GM12865 (cell line): ENCODE measurements around the gene MAP7D2.

Source experiments
- DNase-seq: peaks from one replicate; pipeline ENCODE4 v3.0.0; 2010; ENCODE audit warnings: low read depth
- H3K4me3 ChIP-seq: 2 replicates; pipeline ENCODE4 v1.5.1; 2011; ENCODE audit warnings: mild to moderate bottlenecking, low read depth, low read length, control low read depth
- TF ChIP-seq, protein P1 (sequence below): IDR thresholded peaks from 2 replicates; pipeline ENCODE4 v1.5.1; 2011; ENCODE audit warnings: low read length, control low read depth, low read depth, inconsistent platforms; ENCODE audit not compliant: insufficient read depth; ENCODE audit errors: missing control alignments

Gene MAP7D2

GRCh38 chrX:19987856-19988255 is 128.9 kb downstream of the MAP7D2 start:
- TF ChIP-seq, protein P1, sequence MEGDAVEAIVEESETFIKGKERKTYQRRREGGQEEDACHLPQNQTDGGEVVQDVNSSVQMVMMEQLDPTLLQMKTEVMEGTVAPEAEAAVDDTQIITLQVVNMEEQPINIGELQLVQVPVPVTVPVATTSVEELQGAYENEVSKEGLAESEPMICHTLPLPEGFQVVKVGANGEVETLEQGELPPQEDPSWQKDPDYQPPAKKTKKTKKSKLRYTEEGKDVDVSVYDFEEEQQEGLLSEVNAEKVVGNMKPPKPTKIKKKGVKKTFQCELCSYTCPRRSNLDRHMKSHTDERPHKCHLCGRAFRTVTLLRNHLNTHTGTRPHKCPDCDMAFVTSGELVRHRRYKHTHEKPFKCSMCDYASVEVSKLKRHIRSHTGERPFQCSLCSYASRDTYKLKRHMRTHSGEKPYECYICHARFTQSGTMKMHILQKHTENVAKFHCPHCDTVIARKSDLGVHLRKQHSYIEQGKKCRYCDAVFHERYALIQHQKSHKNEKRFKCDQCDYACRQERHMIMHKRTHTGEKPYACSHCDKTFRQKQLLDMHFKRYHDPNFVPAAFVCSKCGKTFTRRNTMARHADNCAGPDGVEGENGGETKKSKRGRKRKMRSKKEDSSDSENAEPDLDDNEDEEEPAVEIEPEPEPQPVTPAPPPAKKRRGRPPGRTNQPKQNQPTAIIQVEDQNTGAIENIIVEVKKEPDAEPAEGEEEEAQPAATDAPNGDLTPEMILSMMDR = no peak
- H3K4me3 ChIP-seq = no peak overlapping the region
- DNase-seq = no peak

- DNase-seq = no peak
- no peak overlapping the region for H3K4me3 ChIP-seq
- TF ChIP-seq, protein P1 = no peak
Measured at GRCh38 chrX:19986531-19986930, 130.2 kb downstream of the MAP7D2 start.

- TF ChIP-seq, protein P1 = no peak
- H3K4me3 ChIP-seq = no peak overlapping the region
- no peak for DNase-seq
Measured at GRCh38 chrX:19981947-19982346, 134.8 kb downstream of the MAP7D2 start.

DNA sequence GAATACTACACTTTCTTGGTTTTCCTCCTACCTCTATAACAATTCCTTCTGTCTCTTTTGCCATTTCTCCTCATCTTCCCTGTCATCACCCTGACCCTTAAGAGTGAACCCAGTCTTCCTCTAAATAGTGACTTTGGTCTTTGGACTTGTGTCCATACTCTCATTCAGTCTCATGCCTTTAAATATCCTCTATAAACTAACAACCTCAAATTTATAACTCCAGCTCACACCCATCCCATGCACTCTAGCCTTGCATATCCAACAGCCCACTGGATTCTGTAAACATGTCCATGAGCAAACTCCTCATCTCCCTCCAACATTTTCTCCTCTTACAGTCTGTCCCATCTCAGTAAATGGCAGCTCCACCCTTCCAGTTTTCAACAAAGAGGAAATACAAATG is 140.9 kb downstream of the MAP7D2 start:
- TF ChIP-seq, protein P1 = no peak
- no peak for DNase-seq
- no peak overlapping the region for H3K4me3 ChIP-seq

DNA sequence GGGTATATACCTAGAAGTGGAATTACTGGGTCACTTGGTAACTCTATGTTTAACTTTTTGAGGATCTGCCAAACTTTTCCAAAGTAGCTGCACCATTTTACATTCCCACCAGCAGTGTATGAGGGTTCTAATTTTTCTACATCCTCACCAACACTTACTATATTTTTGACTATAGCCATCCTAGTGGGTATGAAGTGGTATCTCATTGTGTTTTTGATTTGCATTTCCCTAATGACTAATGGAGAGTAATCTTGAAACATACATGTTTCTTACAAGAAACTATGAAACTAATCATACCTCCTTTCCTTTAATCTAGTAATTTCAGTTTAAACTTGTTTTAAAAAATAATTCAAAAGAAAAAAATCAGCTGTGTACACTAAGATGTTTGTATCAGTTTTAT is 143.7 kb downstream of the MAP7D2 start:
- no peak overlapping the region for H3K4me3 ChIP-seq
- no peak for DNase-seq
- TF ChIP-seq, protein P1 = no peak

- H3K4me3 ChIP-seq = no peak overlapping the region
- TF ChIP-seq, protein P1 = no peak
- no peak for DNase-seq
Measured at GRCh38 chrX:19968276-19968675, 148.4 kb downstream of the MAP7D2 start.

- TF ChIP-seq, protein P1 = no peak
- H3K4me3 ChIP-seq = no peak overlapping the region
- no peak for DNase-seq
Measured at GRCh38 chrX:19966056-19966455, 150.7 kb downstream of the MAP7D2 start.
